ENCODE results near the gene MAP3K10.

- no peak for TF ChIP-seq CTCF (IDR thresholded peaks at IDR 0.05)
- no peak for TF ChIP-seq EZH2phosphoT487 (IDR thresholded peaks at IDR 0.05)
Measured at GRCh38 chr19:40175820-40176219, 15.4 kb upstream of the MAP3K10 start.
